OCI-LY7 (cell line): ENCODE data around the gene ALDH1B1.

Source experiments
- EZH2phosphoT487 ChIP-seq: fragments of 200-600 bp; sonication (generic); IDR thresholded peaks from 2 replicates; pipeline ENCODE4 v1.6.1; 2018; ENCODE audit warnings: low read depth, borderline replicate concordance, mild to moderate bottlenecking, mixed run types, antibody characterized with exemption, low read length, moderate library complexity, mixed read lengths
- TF ChIP-seq, protein P1 (sequence below): fragments of 200-600 bp; sonication (generic); conservative IDR thresholded peaks from 2 replicates; pipeline ENCODE4 v1.5.1; 2014; ENCODE audit warnings: mild to moderate bottlenecking, antibody characterized with exemption, low read length, moderate library complexity, mixed read lengths

DNA sequence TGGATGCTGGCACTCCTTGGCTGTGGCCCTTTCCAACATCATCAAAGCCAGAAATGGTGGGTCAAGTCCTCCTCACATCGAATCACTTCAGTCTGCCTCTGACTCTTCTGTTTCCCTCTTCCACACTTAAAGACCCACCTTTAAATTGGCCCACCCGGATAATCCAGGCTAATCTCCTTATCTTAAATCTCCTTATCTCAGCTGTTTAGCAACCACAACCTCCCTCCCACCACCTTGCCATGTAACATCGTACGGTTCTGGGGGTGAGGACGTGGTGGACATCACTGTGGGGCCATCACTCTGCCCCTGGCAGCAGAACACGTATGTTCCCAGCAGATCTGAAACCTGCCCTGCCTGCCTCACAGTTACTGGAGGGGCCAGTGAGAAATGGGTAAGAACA is 20.2 kb downstream of the ALDH1B1 start:
- TF ChIP-seq, protein P1, sequence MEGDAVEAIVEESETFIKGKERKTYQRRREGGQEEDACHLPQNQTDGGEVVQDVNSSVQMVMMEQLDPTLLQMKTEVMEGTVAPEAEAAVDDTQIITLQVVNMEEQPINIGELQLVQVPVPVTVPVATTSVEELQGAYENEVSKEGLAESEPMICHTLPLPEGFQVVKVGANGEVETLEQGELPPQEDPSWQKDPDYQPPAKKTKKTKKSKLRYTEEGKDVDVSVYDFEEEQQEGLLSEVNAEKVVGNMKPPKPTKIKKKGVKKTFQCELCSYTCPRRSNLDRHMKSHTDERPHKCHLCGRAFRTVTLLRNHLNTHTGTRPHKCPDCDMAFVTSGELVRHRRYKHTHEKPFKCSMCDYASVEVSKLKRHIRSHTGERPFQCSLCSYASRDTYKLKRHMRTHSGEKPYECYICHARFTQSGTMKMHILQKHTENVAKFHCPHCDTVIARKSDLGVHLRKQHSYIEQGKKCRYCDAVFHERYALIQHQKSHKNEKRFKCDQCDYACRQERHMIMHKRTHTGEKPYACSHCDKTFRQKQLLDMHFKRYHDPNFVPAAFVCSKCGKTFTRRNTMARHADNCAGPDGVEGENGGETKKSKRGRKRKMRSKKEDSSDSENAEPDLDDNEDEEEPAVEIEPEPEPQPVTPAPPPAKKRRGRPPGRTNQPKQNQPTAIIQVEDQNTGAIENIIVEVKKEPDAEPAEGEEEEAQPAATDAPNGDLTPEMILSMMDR: no peak
- TF ChIP-seq EZH2phosphoT487: no peak
